GM15510 (cell line): ENCODE data around the gene S100A12.

ENCODE experiments used
- POLR2A ChIP-seq: IDR thresholded peaks from 3 replicates; pipeline ENCODE4 v1.6.1; 2011; ENCODE audit warnings: borderline replicate concordance; ENCODE audit not compliant: insufficient read length; ENCODE audit errors: extremely low read depth

S100A12 gene

DNA sequence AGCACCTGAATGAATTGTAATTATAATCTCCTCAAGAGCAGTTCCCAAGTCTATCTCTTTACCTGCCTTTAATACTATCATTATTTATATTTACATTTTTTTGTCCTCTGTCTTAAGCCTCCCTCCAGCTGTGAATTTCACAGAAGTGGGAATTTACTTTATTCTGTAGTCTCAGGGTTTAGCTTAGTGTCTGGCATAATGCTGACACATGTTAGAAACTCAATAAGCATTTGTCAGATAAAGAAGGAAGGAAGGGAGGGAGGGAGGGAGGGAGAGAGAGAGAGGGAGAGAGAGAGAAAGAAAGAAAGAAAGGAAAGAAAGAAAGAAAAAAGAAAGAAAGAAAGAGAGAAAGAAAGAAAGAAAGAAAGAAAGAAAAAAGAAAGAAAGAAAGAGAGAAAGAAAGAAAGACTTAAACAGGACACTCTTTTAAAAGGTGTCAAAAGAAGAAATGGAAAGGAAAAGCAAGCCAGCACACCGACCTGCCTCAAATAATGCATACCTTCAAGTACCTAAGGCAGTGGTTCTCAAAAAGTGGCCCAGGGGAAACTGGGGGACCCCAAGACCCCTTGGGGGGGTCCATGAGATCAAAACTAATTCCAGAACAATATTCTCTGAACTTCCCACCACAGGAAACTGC, 25.0 kb downstream of the S100A12 start:
- TF ChIP-seq POLR2A, result no peak

DNA sequence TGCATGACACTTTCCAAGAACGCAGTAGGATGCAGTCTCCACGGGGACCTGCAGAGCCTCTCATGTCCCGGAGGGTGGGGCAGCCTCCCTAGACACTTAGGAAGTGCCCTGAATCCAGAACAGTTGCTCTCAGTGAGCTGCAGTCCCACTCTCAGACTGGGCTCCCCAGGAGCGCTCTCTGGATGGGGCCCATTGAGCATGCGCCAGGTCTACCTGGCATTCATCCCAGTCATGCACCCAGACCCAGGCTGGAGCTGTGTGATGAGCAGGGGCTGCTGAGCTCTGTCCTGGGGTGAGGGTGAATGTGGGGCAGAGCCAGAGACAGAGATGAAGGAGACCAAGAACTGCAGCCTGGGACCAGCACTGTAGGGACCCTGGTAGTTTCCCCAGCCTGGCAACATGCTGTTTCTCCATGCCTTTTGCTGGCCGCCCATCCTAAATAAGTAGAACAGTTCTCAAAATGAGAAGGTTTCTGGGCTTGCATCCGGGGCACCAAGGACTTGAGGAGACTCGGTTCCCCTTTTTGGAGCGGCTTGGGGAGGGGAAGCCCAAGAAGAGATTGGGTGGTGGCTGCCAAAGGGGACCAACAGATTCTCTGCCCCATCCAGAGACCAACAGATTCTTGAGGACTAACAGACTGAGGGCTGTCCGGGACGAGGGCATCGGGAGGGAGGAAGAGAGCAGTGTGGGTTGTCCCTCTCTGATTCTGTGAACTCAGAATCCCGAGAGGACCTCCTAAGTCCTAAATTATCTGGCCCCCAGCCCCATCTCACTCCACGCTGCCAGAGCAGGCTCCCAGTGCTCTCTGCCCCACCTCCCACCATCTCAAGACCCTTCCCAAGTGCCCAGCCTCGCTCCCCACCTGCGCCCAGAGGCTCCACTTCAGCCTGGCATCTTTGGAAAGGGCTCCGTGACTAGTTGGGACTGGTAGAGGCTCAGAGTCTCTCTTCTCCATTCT, 25.8 kb downstream of the S100A12 start:
- no peak for TF ChIP-seq POLR2A

DNA sequence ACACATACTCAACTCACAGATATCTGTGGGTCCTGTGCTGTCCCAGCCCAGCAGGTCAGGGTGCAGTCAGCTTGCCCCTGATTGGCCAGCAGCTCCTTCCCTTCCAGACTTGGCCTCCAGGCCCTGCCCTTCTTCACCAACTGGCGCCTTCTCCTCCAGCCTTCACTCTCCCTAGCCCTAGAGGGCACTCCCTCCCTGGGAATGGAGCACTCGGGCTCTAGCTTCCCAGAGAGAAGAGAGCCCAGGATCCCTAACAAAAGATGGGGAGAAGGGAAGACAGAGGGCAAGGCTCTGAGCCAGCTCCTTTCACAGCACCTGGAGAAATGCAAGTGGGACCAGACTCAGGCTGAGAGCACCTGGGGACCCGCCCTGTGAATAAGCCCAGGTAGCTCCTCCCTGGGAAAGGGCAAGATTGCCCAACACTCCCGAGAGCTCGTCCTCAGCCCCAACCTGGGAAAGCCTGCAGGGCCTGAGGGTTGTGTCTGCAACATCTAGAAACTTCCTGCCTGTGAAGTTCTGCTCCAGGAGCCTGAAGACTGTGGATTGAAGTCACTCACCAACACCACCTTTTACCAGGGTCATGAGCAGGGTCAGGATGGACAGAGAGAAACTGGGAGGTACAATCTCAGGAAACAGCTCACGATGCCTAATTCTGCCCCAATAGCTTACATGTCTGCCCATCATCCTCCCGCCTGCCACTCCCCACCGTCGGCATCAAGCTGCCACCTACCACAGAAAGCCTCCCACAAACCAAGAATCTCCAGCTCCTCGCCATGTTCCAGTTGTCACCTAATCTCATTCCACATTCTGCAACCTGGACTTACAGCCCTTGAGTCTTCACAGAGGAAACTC, 26.7 kb downstream of the S100A12 start, which contains the start of gene PGLYRP4:
TSS of gene PGLYRP4 (minus strand) at position 331 of the 852 bp plus-strand sequence. CDS start 909 bp downstream, outside the sequence.
- no peak for TF ChIP-seq POLR2A

DNA sequence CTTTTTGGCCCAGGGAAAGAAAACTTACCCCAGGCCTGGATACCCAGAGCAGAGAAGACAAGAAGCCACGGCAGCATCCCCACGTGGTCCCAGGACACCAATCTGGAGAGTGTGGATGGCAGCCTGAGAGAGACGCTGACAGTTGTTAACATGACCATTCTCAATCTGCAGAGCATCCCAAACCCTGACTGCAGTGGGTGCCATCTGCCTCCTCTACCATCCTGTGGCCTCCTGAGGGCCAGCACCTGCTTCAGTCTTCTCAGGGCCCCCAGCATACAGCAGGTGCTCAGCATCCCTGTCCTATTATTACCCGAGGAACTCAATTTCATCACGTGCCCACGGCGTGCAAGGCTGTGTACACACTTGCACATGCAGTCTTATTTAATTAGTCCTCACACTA, 27.6 kb downstream of the S100A12 start:
- TF ChIP-seq POLR2A, result no peak

DNA sequence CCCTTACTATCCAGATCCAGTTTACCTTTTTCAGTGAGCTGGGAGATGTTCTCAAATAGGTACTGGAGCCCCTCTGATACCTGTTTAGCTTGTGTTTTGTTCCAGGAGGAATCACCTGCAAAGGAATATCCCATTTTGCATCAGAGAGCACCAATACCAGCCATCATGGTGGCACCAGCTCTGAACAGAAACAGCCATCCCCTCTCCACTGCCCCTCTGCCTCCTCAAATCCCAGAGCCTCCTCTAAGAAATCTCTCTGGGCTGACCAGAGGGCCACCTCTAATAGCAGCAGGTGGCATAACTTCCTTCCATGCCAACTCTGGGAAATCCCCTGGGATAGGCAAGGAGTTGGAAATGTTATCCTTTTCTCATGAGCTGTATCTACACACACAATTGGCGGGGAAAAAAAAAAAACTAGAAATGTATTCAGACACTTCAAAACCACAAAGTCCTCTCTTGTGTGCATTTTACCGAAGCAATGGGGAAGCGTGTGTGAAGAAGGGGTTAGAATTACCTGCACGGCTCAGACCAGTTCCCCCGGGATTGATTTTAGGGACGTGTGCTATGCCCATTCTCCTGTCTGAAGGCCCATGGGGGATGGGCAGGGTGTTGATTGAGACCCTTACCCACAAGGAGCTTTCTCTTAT, 29.2 kb downstream of the S100A12 start:
- no peak for TF ChIP-seq POLR2A

DNA sequence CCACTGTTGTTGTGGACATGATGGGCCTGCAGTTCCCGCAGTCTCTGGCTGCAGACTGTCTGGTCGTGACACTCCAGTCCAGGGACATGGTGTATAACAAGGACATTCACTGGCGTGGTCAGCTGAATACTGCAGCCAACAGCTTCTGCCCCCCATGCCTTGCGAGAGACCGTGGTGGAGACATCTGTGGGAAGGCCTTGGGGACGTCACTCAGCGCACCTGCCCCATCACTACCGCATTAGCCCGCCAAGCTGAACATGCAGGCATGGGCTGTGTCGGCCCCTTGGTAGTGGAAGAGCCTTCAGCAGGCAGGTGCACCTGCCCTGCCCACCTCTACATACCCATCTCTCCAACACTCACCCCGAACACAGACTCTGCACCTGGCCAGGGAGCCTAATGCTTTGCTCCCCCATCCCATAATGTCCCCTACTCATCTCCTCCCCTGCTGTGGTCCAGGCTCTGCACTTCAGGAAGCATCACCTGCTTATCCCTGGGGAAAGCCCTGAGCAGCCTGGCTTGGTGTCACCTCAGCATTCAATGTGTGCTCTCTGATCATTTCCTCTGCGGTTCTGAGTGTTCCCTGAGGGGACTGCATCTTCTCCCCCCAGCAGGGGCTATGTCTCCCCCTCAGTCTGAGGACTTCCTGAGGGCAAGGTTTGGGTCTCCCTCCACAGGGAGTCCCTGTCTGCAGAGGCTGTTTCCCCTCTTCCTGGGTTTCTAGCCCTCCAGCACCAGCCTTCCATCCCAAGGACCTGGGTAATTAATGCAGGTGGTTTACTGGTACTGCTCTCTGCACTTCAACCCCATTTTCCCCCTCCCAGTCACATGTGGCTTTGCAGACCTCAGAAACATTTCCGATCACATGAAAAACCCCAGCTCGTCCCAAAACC, 30.0 kb downstream of the S100A12 start:
- no peak for TF ChIP-seq POLR2A

DNA sequence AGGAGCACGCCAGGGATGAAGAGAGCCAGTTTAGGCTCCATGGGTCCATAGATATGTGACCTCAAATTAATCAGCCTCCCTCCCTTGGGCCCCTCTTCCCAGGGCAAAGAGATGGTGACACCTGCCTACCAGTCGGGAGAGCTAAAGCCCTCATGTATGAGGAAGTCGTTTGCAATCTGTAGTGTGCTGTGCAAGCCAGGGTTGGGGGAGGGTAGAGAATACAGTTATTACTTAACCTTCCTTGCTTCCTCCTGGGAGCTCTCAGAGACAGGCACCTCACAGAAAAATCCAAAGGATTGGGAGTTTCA, 30.7 kb downstream of the S100A12 start:
- TF ChIP-seq POLR2A, result no peak

DNA sequence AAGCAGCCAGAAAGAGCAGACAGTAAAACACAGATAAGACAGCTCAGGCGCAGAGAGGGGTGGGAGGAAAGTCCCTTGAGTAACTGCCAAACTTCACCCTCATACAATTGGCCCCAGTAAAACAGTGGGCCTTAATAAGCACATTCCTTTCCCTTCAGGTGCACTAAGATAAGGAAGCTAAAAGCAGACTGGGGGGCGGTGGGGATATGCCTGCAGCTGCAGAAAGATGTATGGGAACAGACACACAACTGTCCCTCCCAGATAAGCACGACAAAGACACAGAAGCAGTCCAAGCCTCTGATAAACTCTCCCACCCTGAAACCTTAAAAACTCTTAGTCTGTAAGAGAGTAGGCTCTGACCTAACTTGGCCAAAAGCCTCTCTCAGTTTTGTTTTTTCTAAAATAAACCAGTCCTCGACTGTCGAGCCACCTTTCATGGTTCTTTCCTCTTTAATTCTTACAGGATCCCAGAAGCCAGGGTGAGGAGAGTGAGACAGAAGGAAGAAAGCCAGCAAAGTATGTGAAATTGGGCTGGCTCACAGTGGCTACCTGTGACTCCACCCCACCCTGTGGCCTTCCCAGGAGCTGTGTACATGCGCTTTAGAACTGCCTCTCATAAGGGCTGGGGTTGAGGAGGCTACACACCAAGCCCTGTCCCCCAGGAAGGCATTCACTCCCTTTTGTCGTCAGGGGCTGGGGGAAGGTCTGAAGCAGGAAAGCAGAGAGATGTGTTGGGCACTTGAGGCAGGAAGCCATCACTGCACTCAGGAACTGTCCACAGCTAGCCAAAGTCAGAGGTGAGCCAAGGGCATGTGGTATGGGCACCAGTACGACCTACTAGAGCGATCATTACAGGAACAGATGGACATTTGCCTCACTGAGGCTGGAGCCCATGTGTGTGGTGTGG, 31.4 kb downstream of the S100A12 start:
- TF ChIP-seq POLR2A, result no peak

DNA sequence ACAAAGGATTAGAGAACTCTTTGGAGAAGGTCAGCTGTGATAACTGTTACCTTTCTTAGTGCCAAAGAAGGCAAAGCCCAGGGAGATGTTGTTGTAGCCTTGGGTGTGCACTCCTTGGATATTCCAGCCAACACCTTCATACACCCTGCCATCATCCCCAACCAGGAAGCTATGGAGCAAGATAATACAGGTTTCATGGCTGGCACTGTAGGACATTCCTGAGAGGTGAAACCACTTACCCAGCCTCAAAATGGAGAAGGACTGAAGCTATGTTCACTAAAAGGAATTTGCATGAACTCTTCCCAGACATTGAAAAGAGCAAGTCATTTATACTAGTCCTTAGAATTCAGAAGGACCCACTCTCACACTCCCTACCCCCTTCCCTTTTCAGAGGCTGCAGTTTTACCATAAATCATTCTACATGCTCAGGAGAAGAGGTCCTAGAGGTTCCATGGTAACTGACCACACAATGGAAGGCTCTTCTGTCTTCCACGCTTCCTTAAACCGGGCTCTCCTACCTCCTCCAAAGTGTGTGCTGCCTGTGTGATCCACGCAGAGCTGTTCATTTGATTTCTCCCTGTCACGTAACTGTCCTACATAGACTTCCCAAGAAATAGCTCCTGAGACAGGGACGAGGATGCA, 32.3 kb downstream of the S100A12 start:
- TF ChIP-seq POLR2A, result no peak

DNA sequence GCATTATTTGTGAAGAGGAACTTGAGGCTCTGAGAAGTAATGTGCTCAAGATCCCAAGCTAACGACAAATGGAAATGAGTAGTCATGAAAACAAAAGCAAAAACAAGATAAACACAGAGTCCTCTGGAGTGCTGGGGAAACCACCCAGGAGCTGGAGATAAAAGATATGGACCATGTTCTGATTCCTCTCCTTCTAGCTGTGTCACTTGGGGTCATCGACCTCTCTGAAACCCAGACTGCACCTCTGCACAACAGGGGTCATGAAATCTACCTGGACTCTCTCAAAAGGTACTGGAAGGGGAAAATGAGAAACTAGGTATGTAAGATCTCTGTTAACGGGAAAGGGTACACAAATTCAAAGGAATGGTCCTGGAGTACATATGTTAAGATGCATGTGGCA, 33.2 kb downstream of the S100A12 start:
- TF ChIP-seq POLR2A, result no peak

DNA sequence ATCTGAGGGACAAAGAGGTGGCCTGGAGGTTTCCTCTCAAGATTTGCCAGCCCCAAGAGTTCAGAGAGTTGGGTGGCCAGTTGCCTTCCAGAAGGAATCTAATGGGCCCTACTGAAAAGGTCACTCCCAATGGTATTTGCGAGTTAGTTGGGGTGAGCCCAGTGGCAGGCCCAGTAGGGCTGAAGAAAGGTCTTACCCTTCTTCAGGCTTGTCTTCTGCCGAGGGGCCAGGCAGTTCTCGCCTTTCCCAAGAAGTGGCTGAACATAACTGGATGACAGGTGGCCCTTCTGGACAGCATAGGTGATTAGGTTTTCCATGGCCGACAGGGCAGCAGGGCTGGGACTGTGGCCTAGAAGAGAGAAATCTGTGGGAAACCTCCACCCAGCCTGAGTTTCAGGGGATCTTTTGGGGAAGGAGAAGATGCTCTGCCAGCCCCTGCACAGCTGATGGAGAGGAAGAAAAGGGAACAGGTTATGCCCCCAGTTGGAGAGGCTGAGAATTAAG, 33.9 kb downstream of the S100A12 start:
- no peak for TF ChIP-seq POLR2A

DNA sequence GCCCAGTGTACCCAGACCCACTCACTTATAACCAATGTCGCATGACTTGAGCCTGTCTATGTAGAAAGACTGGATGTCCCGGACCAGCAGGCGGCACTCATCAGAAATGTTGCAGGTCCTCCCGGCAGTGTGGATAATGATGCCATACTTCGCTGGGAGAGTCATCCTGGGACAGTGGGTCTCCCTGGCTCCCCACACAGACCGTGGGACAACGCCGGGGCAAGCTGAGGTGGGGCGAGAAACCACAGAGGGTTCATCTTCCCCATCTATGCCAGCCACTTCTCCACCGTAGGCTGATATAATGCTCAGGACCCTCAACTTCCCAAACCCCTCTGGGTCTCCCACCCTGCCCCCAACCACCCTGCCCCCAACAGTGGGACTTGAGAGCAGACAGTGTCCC, 35.1 kb downstream of the S100A12 start:
- no peak for TF ChIP-seq POLR2A
